ENCODE measurements around the gene PLRG1.

The PLRG1 gene

DNA sequence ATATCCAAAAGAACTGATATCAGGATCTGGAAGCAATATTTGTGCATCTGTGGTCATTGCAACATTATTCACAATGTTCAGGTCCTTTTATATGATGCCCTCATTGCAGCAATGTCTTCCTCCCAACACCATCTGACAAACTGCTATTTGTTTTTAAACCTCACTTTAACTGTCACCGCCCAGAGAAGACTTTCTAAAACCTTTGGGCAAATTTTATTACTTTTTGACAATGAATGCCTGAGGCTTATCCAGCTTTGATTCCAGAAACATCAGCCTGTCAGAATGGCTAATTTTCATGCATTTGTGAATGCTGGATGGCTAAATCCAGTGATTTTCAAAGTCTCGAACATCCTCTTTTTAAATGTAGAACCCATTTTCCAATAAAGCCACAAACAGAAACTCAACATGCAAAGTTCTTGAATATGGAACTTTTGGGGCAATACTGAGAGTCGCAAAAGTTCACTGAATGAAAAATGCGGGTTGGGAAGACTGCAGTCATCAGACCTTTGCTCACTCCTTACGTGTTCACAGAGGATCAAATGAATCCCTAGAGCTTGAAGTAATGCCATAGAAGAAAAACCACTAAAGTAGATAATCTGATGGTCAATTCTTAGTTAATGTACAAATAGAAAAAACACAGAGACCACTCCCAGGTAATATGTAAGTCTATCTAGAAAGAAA lies 23.1 kb upstream of the PLRG1 start:
- peak; percentile 32 for DNase-seq

DNA sequence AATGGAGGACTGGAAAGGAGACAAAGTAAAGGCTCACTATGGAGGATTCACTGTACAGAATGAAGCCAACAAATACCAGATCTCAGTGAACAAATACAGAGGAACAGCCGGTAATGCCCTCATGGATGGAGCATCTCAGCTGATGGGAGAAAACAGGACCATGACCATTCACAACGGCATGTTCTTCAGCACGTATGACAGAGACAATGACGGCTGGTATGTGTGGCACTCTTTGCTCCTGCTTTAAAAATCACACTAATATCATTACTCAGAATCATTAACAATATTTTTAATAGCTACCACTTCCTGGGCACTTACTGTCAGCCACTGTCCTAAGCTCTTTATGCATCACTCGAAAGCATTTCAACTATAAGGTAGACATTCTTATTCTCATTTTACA lies 19.4 kb upstream of the PLRG1 start:
- DNase-seq, result no peak

DNA sequence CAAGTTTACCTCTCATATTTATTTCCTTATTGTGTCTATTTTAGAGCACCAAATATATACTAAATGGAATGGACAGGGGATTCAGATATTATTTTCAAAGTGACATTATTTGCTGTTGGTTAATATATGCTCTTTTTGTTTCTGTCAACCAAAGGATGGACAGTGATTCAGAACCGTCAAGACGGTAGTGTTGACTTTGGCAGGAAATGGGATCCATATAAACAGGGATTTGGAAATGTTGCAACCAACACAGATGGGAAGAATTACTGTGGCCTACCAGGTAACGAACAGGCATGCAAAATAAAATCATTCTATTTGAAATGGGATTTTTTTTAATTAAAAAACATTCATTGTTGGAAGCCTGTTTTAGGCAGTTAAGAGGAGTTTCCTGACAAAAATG lies 18.8 kb upstream of the PLRG1 start:
- DNase-seq, result no peak

DNA sequence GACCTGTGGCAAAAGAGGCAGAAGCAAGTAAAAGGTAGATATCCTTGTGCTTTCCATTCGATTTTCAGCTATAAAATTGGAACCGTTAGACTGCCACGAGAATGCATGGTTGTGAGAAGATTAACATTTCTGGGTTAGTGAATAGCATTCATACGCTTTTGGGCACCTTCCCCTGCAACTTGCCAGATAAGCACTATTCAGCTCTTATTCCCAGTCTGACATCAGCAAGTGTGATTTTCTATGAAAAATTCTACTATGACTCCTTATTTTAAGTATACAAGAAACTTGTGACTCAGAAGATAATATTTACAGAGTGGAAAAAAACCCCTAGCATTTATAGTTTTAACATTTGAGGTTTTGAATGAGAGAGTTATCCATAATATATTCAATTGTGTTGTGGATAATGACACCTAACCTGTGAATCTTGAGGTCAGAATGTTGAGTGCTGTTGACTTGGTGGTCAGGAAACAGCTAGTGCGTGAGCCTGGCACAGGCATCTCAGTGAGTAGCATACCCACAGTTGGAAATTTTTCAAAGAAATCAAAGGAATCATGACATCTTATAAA lies 16.5 kb upstream of the PLRG1 start:
- peak; percentile 71 for DNase-seq

DNA sequence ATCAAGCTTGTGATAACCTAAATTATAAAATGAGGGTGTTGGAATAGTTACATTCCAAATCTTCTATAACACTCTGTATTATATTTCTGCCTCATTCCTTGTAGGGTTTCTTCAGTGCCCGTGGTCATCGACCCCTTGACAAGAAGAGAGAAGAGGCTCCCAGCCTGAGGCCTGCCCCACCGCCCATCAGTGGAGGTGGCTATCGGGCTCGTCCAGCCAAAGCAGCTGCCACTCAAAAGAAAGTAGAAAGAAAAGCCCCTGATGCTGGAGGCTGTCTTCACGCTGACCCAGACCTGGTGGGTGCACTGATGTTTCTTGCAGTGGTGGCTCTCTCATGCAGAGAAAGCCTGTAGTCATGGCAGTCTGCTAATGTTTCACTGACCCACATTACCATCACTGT lies 15.5 kb upstream of the PLRG1 start:
- no peak for DNase-seq

DNA sequence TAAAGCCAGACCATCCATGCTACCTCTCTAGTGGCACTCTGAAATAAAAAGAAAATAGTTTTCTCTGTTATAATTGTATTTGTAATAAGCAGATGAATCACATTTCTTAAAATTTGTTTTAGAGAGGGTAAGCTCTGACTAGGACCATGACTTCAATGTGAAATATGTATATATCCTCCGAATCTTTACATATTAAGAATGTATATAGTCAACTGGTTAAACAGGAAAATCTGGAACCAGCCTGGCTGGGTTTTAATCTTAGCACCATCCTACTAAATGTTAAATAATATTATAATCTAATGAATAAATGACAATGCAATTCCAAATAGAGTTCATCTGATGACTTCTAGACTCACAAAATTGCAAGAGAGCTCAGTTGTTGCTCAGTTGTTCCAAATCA lies 14.1 kb upstream of the PLRG1 start:
- DNase-seq, result no peak

DNA sequence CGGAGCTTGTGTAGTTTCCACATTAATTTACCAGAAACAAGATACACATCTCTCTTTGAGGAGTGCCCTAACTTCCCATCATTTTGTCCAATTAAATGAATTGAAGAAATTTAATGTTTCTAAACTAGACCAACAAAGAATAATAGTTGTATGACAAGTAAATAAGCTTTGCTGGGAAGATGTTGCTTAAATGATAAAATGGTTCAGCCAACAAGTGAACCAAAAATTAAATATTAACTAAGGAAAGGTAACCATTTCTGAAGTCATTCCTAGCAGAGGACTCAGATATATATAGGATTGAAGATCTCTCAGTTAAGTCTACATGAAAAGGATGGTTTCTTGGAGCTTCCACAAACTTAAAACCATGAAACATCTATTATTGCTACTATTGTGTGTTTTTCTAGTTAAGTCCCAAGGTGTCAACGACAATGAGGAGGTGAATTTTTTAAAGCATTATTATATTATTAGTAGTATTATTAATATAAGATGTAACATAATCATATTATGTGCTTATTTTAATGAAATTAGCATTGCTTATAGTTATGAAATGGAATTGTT lies 12.6 kb upstream of the PLRG1 start, which contains the start of gene FGB:
Gene FGB (plus strand): TSS at position 315 of the 558 bp plus-strand sequence. CDS start 8 bp downstream, at position 323.
- peak; percentile 34 for DNase-seq

DNA sequence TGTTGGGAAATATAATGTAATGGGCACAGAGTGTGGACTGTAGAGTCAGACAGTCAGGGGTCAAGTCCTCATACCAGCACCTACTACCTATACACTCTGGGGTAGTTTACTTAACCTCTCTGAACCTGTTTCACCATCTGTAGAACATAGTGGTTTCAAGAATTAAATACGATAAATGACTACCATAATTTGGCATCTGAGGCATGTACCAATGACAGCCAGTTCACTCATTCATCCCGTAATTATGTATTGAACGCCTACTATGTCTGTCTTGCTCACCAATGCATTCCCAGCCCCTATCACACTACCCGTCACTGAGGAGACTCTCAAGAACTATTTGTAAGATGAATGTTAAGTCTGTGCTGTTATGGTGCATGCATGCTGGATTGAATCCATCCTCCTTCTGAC lies 10.6 kb upstream of the PLRG1 start:
- peak; percentile 88 for DNase-seq

DNA sequence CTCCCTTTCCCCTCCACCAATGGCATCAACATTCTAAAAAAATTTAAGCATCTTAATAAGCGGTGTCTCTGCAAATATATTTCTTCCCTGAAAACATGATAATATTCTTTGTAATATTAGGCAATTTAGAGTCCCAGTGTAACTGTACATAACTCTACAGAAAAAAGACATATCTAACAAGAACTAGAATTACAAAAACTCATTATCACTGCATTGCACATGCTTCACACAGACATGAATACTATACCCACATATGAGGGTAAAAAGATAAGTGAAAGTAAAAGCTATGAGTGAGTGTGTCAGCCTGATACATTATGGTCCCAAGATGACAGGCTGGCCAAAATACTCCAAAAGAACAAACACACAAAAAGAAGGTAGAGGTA lies 10.2 kb upstream of the PLRG1 start:
- DNase-seq, result no peak

DNA sequence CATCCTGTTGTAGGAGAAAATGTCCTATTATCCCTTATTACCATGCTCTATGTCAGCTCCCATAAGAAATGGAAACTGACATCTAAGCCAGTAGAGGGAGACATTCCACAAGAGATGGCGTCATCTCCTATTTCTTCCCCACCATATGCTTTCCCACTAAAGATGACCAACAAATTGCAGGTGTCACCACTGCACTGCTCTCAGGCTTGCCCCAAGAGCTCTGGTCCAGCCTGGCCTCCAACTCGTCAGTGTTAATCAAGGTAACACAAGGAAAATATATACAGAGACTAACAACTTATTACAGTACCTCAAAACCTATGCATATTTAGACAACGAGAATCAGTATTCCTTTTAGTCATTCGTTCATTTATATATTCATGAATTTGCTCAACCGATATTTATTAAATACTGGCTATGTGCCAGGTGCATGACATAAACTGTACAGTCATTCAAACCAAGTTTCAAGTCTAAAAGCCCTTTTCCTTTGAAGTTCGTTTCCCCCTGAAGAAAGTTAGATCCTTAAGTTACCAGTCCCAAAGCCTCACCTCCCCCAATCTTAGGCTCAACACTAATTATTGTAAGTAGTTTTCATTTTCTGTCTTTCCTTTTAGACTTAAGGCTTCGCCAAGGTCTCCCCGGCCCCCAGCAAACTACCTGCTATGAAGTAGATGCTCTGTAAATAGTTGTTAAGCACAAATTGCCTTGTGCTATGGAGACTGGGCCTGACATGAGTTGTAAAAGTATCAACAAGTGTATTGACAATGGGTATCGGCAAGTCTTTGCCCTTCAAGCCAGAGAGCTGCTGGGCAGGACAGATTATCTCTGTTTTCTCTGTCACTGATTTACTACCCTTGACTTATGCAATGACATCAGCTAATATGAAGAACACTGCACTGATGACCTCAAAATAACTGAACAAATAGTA lies 9.6 kb upstream of the PLRG1 start:
- DNase-seq, result peak; percentile 57

DNA sequence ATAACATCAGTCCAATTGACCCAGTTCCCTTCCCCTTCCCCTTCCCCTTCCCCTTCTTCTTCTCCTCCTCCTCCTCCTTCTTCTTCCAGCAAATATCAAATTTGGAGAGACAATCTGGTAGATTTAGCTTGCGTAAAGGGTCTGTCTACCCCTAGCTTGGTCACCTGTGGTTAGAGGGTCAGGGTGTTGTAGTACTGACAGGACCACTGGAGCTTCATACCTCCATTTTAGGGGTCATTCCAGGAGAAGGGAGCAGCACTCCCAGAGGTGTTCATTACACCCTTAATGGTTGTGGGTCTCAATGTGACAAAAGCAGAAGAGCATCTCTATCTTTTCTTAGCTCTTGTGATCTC lies 8.9 kb upstream of the PLRG1 start:
- DNase-seq, result no peak

DNA sequence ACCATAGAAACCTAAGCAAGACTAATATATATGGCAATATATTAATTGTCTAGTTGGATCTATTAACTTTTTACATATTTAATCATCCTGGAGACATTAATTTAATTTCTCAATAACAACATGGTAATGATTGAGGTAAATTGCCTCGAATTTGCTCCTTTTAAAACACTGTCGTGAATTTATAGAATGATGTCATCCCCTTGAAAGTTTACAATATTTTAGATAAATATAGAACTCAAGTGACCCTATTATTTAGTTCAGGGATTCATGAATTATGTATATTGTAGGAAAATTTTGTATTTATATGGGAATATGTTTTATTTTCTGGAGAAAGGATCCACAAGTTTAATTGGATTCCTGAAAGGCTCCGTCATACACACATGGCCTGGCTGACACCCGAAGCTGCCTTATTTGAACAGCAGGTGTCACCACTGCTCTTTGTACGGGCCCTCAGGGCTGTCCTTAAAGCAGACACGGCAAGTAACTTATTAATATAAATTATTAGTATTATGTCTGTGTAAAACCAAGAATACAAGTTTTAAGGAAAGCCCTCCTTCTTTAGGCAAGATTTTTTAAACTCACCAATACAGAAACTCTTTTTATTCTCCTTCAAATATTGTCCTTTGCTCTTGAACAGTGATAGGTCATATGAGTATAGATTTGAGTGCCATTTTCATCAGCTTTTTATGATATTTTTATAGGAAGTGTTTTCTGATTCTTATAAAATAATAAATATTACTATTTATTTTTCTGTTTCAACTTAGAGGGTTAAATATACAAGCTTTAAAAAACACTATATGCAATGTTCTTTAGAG lies 1.9 kb upstream of the PLRG1 start:
- peak; percentile 55 for DNase-seq

DNA sequence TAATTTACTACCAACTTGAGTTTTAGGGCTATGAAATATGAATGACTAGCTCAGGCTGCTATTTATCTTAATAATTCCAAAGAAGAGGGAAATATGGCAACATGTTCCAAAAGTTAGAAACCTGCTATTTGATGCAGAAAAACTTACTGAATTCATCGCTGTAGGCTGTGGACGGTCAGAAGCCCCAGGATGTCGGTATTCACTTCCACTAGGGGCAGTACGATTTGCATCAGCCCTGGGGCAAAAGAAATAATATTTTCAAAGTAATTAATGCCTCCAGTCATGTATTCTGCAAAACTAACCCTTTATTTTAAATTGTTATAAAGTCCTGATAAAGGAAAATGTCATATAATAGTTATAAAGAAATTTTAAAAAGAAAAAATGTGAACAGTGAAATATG lies 4.5 kb downstream of the PLRG1 start:
- no peak for DNase-seq

DNA sequence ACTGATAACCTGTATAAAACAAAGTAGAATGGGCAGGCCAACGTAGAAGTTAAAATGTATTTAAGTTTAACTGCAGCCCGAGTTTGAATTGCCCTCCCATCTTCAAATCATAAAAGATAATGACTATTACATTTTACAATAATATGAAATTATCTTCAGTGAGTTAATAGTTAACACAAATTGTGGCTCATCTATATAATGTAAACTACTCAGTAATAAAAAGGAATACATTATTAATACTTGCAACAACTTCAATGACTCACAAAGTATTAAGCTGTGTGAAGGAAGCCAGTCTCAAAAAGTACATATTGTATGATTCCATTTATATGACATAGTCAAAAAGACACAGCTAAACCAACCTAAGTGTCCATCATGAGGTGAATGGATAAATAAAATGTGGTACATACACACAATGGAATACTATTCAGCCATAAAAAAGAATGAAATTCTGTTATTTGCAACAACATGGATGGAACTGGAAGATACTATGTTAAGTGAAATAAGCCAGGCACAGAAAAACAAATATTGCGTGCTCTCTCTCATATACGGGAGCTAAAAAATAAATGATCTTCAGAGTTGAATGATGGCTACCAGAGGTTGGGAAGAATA lies 7.8 kb downstream of the PLRG1 start:
- no peak for DNase-seq

DNA sequence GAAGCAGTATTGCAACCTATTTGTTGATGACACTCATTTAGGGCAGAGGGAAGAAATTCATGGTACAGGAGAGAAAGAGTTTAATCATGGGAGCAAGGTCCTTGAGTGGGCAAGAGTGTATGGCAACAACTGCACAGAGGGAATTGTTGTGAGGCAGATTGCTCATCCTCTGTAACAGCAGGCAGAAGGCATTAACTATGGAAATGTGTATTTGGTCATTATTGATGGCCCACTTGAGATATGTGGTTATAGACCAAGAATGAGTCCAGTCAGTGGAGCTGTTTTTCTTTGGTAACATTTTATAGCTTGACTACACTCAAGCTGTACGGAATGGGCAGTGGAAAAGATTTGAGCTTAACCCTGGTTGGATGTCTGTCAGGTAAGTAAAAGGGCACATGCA lies 15.9 kb downstream of the PLRG1 start:
- DNase-seq, result no peak

DNA sequence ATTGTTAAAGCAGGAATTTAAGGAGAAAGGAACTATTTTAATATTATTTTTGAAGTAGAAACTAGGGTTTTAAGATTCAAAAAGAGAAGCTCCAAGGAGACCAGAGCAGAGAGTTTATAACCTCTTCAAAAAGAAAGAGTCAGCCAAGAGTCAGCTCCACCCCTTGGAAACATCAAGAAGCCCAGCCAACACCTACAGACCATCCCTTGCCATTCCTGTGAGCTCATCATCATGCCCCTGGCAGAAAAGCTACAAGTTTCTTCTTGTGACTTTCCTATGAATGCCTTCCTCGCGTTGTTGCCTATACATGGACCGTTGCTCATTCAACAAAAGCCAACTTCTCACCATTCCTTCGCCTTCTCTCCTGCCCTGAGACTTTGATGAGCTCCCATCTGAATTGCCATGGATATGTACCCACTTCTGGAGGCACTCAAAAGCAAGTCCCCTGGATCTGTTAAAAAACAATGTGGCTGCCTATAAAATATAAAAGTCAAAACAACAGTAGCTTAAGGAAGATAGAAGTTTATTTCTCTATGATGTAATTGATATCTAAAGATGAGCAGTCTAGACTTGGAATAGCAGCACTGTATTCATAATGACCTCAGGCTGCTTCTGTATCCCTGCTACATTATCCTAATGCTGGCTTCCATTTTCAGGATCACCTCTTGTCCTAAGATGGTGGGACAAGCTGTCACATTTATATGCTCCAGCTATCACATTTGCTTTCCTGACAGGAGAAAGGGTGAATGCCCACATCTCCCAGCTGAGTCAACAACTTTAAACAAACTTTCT lies 20.3 kb downstream of the PLRG1 start:
- DNase-seq, result no peak

DNA sequence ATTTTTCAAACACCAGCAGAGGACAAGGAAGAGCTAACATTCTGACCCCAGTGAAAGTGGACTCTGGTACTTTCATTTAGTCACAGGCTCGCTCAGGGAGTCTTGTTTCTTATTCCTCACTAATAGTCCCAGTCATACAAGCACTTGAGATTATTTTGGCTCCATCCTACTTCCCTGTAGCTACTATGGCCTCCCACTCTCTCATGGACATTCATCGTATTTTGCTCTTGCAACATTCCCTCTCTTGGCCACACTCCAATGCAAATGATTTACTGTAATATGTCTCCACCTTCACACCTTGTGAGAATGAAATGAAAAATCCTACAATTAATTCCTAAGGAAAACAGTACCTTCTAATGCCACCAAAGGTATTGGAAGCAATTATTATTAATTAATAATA lies 21.3 kb downstream of the PLRG1 start:
- no peak for DNase-seq

DNA sequence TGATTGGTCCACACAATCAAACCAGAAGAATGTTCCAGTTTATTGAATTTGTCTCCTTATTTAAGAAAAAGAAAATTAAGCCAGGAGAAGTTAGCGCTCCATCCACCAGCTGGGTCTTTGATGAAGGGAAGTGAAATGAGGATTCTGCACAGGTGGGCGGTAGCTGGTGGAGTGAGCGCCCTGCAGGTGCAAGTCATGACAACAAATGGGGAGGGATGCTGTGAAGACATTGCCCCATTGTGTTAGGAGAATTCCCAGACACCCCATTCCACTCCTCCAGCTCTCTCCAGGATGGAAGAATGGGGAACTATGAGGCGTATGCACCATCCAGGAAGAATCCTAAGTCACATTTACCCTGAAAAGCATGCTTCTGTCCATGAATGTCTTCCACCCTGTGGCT lies 22.9 kb downstream of the PLRG1 start:
- no peak for DNase-seq

DNA sequence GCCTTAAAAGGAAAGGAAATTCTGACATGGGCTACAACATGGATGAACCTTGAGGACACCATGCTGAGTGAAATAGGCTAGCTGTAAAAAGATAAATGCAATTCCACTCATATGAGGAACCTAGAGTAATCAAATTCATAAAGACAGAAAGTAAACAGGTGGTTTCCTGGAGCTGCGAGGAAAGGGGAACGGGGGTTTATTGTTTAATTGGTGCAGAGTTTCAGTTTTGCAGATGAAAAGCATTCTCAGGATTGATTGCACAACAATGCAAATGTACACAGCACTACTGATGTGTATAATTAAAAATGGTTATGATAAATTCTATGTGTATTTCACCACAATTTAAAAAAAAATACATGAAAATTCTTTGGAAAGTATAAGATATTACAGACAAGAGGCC lies 24.0 kb downstream of the PLRG1 start:
- no peak for DNase-seq

DNA sequence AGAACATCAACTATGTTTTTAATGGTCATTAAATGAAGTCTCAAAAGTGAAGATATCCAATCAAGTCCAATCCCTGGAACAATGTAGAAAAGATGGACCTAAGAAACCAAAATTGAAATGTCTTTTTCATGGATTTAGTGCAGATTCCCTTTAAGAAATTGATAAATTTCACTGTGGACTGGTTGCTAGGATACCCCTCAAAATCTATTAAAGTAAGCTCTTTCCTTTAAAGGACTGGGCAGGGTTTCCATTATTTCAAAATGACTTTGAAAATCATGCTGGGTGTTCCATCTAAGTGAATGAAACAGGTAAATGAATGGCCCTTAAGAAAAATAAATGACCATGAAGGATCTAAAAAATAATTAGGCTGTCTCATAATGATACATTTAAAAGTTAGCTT lies 28.6 kb downstream of the PLRG1 start:
- DNase-seq, result no peak

DNA sequence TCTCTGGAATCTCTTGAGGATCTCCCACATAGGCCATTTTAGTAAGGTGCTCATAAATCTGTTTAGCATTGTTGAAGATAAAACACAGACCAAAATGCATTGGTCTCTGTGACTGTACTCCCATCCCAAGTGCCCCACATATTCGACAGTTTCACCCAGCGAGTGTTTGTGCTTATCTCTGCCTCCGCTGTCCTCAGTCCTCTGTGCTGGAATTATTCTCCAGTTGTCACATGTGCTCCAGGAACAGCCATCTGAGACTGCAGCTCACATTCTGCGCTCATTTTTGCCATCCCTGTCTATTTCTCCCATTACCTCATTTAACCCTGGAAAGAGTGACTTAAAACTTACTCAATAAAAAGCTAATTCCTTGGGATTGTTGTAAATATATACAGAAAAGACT lies 31.0 kb downstream of the PLRG1 start:
- no peak for DNase-seq

DNA sequence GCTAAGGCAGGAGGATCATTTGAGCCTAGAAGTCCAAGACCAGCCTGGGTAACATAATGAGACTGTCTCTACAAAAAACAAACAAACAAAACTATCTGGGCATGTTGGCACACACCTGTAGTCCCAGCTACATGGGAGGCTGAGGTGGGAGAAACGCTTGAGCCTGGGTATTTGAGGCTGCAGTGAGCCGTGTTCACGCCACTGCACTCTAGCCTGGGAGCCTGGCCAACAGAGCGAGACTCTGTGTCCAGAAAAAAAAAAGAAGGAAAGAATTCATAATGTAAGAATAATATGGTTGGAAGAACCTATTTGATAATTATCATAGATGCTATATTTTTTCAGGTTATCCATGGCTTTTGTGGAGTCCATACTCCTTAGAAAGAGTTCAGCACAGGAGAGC lies 32.6 kb downstream of the PLRG1 start:
- no peak for DNase-seq

All from kidney glomerular epithelial cell (primary cell).